Activated CD4-positive, alpha-beta T cell treated with anti-CD3 and anti-CD28 coated beads, Interleukin-2, amount 50 U/mL, for 48 hours (primary cell): ENCODE measurements around the gene CDC37.
"Not testable (repeated sequence)": the region's sequence is repeated elsewhere in the genome, so short reads cannot be mapped to it uniquely, and the experiment has no call there.

Experiments
- DNase-seq, 2 experiments: peaks; one replicate each; pipeline ENCODE4 v3.0.0-alpha.2; 2020

Gene CDC37

DNA sequence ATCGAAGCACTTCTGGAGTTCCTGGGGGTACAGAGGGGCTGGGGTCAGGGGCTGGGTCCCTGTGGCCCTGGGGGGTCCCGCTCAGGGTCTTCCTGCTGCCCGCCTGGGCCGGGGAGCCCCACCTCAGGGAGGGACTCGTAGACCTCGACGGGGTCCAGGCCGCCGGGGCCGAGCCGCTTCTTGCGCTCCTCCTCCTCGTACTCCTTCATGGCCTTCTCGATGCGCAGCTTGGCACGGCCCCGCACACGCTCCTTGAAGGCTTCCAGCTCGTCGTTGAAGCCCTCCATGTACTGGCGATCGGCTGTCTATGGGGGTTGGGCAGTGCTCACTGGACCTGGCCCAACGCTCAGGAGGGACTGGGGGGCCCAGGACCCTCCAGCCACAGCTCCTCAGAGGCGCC is 10.2 kb downstream of the CDC37 start:
- DNase-seq: no peak

DNA sequence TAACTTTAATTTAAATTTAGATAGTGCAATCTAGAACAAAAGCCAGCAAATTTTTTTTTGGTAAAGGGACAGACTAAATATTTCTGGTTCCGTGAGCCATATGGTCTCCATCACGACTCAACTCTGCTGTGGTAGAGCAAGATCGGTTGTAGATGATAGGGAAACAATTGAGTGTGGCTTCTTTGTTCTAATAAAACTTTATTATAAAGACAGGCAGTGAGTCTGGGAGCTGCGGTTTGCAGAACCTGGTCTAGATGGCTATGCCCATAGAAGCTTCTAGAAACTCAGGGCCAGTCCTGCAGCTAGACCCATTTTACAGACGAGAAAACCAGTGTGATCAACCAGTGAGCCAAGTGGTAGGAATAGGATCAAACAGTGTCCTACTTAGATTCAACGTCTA is 11.2 kb downstream of the CDC37 start:
- no peak for DNase-seq

DNA sequence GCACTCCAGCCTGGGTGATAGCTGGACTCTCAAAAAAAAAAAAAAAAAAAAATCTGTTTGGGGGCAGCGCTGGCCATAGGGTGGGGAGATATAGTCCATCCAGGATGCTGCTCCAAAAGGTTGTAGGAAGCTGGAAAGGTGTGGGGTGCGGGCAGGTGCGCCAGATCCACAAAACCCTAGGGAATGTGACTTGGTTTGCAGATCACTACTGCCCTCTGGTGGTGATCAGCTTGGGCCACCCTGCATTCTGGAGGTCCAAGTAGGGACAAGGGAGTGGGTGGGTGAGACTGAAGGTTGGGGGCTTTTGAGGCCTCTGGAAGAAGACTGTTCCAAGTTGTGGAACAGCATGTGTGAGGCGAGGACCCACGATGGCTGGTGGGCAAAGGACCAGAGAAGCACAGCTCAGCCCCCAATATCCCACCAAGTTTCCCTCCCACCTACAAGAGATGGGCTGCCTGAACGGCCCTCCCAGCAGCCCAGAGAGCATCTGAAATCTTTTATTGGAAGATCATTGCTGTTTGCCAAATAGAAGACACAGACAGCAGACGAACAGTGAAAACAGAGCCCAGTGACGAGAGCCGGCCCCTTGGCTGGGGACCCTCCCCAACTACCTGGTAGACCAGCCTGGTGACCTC is 12.6 kb downstream of the CDC37 start:
- DNase-seq: peak; percentile 75 to 79

DNA sequence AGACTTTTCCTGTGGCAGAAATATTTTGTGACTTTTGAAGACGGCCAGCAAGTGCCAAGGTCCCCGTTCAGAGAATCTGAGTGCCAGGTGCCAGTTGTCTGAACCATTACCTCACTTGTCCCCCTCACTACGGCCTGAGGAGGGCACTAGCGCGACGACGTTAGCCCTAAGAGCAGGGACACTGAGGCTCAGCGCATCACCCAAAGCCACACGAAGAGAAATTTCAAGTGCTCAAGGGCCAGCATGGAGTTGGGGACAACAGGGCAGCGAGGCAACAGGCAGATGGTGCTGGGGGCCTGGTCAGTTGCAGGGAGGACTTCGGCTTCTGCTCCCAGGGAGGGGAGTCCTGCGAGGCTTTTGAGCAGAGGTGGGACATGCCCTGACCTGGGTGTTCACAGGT is 13.5 kb downstream of the CDC37 start:
- peak; percentile 31 to 44 for DNase-seq

DNA sequence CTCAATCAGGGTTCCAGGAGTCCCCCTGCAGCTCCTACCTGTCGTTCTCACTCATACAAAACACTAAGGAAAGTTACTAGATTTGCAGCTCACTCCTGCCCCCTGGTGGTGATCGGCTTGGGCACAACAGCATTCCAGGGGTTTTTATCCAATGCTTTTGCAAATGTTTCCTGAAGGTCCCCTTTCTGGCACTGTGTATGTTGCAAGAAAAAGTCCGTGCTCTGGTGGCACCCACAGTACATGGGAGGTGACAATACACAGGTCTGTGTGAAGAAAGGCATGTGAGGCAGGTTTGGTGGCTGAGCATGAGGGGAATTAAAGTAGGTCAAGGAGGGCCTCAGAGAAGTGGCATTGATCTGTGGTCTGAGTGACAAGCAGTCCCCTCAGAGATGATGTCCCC is 14.4 kb downstream of the CDC37 start:
- DNase-seq: peak; percentile 91 to 94

DNA sequence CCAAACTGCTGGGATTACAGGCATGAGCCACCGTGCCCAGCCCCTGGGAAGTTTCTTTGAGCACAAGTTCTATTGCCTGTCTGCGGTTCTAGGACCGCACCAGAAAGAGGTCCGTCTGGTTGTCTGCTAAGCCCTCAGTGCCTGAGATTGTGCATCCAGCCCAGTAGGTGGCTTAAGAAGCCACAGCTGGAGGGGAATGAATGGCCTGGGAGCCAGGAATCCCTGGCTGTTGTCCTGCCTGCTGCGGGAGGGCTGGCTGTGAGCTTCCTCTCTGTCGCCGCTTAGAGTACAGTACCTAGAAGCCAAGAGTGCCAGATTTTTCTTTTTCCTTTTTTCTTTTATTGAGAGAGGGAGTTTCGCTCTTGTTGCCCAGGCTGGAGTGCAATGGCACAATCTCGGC is 18.8 kb downstream of the CDC37 start:
- no peak for DNase-seq

DNA sequence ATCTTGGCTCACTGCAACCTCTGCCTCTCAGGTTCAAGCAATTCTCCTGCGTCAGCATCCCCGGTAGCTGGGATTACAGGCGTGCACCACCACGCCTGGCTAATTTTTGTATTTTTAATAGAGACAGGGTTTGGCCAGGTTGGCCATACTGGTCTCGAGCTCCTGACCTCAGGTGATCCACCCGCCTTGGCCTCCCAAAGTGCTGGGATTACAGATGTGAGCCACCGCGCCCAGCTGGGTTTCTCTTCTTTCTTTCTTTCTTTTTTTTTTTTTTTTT is 20.2 kb downstream of the CDC37 start:
- not testable (repeated sequence) for DNase-seq

DNA sequence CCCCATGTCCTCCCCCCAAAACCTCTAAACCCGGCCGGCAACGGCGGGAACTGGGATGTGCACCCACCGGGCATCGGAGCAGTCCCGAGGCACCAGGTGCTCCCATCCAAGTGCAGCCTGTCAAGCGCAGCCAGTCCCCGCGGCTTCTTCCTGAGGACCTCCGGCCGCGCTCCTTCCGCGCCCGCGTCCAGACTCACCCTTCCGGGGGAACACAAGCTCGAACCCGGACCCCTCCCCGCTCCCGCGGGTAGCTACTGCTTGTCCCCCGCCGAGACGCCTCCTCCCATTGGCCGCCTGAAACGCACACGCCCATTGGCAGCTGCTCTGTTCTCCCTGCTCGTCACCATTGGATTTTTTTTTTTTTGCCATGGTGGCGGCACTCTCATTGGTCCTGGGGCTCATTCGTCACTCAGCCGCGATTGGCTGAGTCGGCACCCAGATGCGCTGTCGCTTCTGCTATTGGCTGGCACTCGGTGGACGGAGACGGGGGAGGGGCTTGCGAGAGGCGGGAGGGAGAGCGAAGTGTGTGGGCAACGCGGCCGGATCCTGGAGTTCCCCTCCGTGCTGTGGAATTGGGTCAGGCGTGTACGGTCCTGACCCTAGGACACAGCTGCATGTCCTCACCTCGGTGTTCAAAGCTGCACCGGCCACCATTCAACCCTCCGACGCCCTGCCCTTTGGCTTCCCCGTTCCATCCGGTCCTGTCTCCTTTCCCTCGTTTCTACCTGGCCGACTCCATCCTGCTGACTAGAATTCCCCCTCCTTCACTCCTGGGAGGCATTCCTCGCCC is 22.8 kb downstream of the CDC37 start, which contains the start of gene TYK2:
TSS of gene TYK2 (minus strand) at position 260 of the 790 bp plus-strand sequence. CDS start 2,166 bp downstream, outside the sequence.
- DNase-seq: peak; percentile 97 to 98

DNA sequence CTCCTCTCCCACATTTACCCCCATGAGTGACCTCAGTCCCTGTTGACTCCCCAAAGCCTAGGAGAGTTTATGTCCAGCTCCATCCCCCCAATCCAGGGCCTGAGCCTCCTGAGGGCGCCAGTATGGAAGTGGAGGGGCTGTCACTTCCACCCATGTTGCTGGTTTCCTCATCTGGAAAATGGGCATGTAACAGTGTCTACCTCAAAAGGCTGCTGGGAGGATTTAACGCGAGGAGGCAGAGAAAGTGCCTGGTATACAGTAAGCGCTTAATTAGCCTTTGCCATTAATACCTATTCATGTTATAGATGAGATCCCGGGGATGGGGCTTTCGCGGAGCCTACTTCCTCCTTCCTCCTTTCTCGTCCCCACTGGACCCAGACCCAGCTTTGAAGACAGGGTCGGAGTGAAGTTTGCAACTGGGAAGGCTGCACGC is 23.4 kb downstream of the CDC37 start:
- no peak for DNase-seq

DNA sequence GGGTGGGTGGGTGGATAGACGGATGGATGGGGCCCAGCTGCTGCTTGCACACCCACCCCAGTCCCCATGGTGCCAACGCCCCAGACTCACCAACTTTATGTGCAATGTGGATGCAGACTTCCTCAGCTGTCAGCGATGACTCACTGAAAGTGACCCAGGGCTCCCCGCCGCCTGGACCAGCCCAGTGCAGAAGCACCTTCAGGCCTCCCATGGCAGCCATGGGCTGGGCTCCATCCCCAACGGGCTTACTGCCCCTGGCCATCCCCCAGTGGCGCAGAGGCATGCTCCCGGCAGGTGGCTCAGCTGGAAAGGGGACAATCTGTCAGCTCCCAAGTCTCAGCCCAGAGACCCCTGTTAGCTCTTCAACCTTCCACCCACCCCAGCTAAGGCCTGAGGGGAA is 25.2 kb downstream of the CDC37 start:
- no peak for DNase-seq

DNA sequence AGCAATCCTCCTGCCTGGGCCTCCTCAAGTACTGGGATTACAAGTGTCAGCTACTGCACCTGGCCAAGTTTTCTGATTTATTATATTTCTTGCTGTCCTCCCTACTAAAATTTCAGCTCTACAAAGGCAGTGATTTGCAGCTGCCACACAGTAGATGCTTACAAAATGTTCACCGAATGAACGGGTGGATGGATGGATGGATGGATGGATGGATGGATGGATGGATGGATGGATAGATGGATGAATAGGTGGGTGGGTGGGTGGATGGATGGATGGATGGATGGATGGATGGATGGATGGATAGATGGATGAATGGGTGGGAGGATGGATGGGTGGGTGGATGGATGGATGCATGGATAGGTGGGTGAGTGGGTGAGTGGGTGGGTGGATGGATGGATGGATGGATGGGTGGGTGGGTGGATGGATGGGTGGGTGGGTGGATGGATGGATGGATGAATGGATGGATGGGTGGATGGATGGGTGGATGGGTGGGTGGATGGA is 26.2 kb downstream of the CDC37 start:
- DNase-seq: not testable (repeated sequence)

DNA sequence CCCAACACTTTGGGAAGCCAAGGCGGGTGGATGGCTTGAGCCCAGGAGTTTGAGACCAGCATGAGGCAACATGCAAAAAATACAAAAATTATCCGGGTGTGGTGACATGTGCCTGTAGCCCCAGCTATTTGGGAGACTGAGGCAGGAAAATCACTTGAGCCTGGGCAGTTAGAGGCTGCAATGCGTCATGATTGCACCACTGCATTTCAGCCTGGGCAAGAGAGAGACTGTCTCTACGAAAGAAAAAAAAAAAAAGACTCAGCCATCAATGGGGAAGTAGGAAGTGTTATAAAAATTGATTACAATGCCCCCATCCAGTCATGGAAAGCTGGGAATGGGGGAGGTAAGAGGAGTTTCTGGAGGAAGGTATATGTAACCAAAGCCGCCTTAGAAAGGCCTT is 28.4 kb downstream of the CDC37 start:
- no peak for DNase-seq

DNA sequence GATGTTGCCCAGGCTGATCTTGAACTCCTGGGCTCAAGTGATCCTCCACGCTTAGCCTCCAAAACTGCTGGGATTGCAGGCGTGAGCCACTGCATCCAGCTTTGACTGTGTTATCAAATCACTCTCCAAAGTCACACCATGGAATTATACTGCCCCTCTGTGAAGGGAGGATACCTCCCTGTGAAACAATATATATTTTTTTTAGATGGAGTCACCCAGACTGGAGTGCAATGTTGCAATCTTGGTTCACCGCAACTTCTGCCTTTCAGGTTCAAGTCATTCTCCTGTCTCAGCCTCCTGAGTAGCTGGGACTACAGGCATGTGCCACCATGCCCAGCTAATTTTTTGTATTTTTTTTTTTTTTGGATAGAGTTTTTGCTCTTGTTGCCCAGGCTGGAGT is 30.7 kb downstream of the CDC37 start:
- no peak for DNase-seq

DNA sequence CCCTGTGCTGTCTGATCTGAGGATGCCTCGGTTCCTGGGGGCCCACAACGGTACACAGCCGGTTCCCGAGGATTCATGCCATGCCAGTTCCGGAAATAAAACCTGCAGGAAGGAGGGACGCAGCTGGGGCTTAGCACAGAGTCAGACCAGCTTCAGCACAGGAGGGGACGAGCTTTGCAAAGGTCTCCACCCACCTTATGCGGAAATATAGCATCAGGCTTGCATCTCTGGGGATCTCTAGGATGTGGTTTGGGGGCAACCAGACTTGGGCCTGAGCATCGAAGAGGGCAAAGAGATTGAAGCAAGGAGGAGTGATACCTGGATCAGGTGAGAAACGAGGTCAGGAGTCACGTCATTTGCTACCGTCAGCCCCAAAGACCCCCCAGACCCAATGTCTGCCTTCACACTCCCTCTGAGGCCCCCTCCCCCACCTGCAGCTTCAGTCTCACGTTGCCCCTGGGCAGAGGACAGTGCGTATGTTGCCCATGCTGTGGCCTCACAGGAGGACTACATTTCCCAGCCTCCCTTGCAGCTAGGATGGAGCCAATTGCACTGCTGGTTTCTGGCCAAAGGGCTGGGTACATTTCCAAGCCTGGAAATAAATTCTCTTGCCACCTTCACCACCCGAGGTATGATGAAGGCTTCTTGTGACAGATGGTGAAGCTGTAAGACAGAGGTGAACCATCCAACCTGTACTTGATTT is 35.1 kb downstream of the CDC37 start:
- DNase-seq: no peak

DNA sequence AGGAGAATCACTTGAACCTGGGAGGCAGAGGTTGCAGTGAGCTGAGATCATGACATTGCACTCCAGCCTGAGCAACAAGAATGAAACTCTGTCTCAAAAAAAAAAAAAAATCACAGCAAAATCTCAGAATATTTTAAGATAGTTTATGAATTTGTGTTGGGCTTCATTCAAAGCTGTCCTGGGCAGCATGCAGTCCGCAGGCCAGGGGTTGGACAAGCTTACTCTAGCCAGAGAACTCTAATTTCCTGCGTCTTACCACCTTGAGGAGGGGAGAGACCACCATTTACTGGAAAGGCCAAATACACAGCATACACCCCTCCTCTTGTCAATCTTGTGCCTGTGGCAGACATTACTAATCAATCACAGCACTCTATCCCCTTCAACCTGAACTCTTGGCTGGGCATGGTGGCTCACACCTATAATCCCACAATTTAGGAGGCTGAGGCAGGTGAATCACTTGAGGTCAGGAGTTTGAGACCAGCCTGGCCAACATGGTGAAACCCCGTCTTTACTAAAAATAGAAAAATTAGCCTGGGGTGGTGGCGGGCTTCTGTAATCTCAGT is 36.3 kb downstream of the CDC37 start:
- DNase-seq: not testable (repeated sequence)

DNA sequence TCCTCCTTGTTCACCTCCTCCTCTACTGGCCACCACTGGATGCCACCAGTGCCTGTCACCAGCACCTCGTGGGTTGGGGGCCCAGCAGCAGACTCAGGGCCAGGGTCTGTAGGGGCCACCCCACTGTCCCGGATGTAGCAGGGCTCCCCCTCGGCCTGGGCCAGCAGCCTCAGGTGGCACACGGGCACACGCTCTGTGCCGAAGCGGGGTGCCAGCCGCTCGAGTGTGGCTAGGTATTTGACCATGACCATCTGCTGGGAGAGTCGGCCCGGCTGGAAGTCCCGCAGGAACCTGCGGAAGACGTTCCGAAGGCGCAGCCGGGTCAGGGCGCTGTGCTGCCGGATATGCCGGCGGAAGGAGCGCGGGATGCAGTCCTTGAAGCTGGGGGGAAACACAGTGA is 37.8 kb downstream of the CDC37 start:
- no peak for DNase-seq

DNA sequence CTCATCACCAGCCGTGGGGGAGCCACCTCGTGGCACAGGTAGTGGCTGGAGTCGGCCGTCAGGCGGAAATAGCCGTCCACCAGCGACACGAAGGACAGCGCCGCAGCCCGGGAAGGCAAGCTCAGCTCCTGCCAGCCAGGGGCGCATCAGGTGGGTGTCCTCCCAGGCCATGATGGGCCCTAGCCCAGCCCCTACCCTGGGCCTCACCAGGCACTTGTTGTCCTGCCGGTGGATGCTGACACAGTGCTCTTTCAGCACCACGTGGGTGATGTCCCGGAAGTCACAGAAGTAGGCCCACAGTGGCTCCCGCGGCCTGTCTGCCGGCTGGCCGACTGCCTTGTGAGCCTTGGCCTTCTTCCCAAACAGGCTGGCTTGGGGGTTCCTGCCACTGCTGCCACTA is 38.7 kb downstream of the CDC37 start:
- DNase-seq: no peak

DNA sequence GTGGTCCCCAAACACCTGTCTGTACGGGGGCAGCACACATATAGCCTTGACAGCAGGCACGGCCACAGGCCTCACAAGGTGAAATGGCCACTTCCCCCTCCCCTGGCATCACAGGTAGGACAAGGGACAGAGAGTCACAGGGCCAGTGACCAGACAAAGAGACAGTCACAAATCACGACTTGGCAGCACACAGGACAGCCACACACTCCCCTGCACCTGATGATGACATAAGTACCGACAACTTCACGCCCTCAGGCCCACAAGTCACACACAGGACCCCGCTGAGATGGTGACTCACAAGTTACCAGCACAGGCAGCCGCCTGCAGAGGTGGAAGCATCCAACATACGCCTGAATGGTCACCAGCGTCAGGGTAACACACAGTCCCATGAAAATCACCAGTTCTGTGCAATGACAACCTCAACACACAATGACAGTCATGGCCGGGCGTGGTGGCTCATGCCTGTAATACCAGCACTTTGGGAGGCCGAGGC is 39.5 kb downstream of the CDC37 start:
- no peak for DNase-seq

DNA sequence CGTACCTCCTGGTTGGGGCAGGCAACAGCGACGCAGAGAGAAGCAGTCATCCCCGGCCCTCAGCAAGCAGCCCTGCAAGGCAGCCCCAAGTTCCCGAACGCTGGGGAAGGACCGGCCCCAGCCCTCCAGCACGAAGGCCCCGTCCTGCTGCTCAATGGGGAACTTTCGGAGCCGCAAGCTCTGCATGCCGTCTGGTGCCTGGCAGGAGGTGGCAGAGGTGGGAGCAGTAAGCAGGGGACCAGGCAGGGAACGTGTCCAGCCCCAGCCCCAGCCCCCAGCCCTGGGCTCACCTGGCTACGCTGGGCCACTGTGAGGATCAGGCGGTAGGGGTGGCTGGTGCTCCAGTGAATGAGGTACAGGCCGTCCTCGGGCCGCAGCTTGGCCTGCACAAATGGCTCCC is 41.1 kb downstream of the CDC37 start:
- no peak for DNase-seq

DNA sequence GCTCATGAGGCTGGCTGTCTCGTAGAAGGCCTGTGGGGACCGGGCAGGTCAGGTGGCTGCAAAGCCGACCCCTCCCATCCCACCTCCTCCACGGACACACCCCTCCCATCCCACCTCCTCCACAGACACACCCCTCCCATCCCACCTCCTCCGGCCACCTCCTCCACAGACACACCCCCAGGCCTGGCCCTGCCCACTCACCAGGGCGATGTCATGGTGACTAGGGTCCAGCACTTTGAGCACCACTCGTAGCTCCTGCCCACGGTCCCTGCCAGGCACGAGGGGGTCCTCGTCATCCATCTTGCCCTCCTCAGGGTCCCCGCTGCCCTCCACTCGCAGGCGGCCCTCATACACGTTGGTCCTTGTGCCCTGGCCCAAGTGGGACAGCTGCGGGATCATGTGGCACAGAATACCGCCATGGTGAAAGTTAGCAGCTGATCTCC is 41.8 kb downstream of the CDC37 start:
- no peak for DNase-seq

DNA sequence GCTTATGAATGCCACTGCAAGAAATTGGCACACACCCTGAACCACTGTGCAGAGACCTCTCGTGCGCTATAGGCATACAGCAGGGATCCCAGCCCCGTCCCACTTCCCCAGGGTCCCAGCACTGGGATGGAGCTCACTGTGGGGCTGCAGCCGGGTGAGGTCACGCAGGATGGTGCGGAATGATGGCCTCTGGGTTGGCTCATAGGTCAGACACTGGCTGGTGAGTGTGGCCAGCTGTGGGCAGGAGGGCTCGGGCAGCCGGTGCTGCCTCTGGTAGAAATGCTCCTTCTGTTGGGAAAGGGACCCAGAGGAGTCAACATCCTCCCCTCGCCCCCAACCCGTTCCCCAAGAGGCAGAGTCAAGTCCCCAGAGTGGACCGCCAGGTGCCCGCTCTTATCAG is 46.9 kb downstream of the CDC37 start:
- no peak for DNase-seq

DNA sequence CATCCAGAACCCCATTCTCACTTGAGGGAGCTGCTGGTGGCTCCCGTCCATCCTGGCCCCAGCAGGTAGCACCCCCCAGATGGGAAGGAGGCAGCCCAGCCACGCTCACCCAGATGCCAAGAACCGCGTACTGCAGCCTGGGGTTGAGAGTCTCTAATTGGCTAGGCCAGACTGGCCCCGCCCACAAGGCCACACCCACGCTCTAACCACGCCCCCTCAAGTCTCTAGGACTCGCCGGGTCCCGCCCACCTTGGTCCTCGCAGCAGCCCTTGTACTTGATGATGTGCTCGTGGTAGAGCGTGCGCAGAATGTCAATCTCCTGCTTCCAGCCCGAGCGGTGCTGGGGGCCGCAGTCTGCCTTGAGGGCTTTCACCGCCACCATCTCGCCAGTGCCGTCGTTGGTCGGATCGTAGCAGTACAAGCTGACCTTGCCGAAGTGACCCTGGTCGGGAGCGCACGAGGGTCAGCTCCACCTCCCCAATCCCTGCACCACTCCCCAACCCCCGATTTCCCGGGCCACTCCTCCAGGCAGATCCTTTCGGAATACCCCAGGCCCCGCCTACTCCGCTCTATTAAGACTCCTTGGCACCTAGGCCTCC is 49.5 kb downstream of the CDC37 start:
- DNase-seq: peak; percentile 63 to 70
